Smooth muscle cell of trachea (primary cell): ENCODE measurements around the gene TIPIN. TPM values are rescaled to one million over a fixed set of nuclear protein-coding genes. Genes with fewer than 3 reads are reported as not detected.

ENCODE experiments used
- total RNA-seq: library from RNA; depleted of rRNA; stranded (reverse); fragments of >200 nt; gene quantifications from 2 replicates; pipeline ENCODE4 v1.2.1, GENCODE V29; 2014

Gene TIPIN, protein sequence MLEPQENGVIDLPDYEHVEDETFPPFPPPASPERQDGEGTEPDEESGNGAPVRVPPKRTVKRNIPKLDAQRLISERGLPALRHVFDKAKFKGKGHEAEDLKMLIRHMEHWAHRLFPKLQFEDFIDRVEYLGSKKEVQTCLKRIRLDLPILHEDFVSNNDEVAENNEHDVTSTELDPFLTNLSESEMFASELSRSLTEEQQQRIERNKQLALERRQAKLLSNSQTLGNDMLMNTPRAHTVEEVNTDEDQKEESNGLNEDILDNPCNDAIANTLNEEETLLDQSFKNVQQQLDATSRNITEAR
- 10.6 and 15.1 TPM in 2 replicates for total RNA-seq

GRCh38 chr15:66356359-66357236, at the start of gene TIPIN:
Gene TIPIN (minus strand): TSS chr15:66356685. CDS start chr15:66352947, 3,738 bp downstream.

DNA sequence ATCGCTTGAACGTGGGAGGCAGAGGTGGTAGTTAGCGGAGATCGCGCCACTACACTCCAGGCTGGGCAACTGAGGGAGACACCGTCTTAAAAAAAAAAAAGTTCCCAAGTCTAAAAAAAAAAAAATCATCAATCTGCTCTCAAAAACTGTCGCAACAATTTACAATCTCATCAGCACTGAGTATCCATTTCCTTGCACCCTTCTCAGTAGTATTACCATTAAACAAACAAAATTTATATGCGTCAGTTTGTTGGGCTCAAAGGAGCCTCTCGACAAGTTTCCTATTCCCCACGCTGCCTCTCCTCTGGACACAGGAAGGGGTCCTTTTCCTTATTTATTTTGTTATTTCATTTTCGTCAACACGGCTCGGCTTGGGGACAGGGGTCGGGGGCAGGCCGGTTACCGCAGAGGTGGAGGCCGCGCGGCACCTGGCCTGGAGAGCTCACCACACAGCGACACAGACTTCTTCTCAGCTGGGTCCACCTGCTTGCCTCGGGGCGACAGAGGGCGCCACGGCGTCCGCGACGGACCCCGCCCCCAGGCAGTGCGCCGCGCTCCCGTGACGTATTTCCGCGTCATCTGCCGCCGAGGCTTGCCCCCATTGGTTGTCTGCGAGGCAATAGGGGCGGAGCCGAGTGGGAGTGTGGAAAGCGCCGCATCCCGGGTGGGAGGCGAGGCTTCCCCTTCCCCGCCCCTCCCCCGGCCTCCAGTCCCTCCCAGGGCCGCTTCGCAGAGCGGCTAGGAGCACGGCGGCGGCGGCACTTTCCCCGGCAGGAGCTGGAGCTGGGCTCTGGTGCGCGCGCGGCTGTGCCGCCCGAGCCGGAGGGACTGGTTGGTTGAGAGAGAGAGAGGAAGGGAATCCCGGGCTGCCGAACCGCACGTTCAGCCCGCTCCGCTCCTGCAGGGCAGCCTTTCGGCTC, 30.0 kb upstream of the TIPIN start, which contains the start of gene MAP2K1:
TSS of gene MAP2K1 (plus strand) at position 709 of the 920 bp plus-strand sequence. CDS start 436 bp downstream, outside the sequence.

DNA sequence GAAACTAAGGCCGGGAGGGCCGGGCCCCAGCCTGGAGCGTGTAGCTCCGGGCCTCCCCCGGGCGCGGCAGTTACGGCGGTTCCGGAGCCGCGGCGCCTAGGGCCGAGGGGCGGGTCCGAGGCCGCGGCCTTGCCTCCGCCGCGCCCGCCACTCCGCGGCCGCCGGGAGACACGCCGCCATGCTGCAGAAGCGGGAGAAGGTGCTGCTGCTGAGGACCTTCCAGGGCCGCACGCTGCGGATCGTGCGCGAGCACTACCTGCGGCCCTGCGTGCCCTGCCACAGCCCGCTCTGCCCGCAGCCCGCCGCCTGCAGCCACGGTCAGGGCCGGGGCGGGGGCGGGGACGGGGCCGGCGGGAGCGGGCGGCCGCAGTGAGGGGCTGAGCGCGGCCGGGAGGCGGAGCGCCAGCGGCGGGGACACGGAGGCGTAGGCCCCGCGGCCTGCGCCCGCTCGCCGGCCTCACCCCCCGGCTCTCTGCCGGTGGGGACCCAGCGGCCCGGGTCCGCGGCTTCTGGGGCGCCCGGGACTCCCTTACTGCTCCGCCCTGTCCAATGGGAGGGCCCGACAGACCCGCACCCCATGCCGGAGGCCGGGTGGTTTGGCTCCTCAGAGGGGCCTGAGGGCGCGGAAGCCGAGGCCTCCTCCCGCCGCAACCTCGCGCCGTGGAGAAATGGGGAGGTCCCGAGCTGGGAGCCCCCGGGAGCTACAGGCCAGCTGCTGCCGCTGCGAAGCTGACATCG, 62.9 kb downstream of the TIPIN start, which contains the start of gene DIS3L:
TSS of gene DIS3L (plus strand) at position 150 of the 738 bp plus-strand sequence. CDS start at position 179, 29 bp downstream.

Other genes with a start within 250 kb of the TIPIN start
- gene MEGF11, start 102.9 kb downstream of the TIPIN start, total RNA-seq = not detected in 2 replicates
- 25.9 and 29.1 TPM in 2 replicates for gene DIS3L, start 63.1 kb downstream of the TIPIN start, total RNA-seq
- 25.9 and 36.9 TPM in 2 replicates for gene MAP2K1, start 30.2 kb upstream of the TIPIN start, total RNA-seq
- 20.5 and 27.5 TPM in 2 replicates for gene SNAPC5, start 141.1 kb upstream of the TIPIN start, total RNA-seq
- 2,276 and 4,330 TPM in 2 replicates for gene RPL4, start 148.2 kb upstream of the TIPIN start, total RNA-seq
- 7.9 and 28.7 TPM in 2 replicates for gene ZWILCH, start 148.6 kb upstream of the TIPIN start, total RNA-seq
- gene LCTL, start 209.3 kb upstream of the TIPIN start, total RNA-seq = 2.6 TPM in 2 replicates